A549 treated with GW870086 at 1 μM for 4 hours (cell line): ENCODE results near the gene MAFB. TPM values are rescaled to one million over a fixed set of nuclear protein-coding genes. Genes with fewer than 3 reads are reported as not detected.

Source experiments
- total RNA-seq: library from RNA; stranded (reverse); fragments of 200-300 nt; extraction: Qiagen RNA extraction; gene quantifications from 5 replicates; pipeline ENCODE4 v1.2.3, GENCODE V29; 2022; ENCODE audit warnings: low read depth

The MAFB gene
- 0.13 to 0.31 TPM (median 0.16 TPM) in 5 replicates for total RNA-seq

DNA sequence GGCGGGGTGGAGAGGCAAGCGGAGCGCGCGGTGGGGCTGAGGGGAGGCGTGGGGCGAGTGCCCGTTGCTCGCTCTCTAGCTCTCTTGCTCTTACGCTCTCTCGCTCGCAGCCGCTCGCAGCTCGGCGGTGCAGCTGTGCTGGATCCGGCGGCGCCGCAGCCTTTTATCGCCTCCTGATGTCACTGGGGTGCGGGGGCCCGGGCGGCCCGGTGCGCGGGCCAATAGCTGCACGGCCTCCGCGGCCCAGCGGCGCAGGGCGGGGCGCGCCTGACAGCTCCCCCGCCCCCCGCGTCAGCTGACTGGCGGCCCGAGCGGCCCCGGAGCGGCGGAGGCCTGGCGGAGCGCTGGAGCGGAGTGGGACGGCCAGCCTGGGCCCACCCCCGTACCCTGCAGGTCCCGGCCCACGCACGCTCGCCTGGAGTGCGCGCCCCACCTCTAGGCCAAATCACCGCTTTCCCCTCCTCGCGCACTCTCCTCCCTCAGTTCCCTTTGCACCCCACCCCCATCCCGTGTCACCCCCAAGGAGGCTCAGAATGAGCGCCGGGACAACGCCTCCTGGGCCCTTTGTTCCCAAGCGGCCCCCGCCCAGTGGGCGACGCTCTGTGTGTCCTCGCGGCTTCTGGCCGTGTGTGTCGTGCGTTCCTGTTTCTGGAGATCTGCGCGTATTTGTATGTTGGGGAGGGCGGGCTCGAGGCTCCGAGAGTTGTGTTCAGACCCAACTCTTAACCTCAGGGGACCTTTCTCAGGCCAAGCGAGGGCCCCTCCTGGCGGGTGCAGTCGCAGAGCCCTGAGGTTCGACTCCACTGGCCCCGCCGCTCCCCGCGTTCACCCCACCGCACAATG lies at the start of gene MAFB:
TSS of gene MAFB (minus strand) at position 137 of the 843 bp plus-strand sequence. CDS start 386 bp downstream, outside the sequence.

